Breast epithelium (tissue), 3 donors: ENCODE measurements around the gene TEAD1.

Experiments
- POLR2A ChIP-seq: fragments of 450-650 bp; IDR thresholded peaks from one replicate; pipeline ENCODE4 v1.6.1; 2016; ENCODE audit warnings: antibody characterized with exemption, mild to moderate bottlenecking, moderate library complexity
- POLR2AphosphoS5 ChIP-seq, 3 donors: sonication (generic); formaldehyde crosslinking; IDR thresholded peaks; one replicate each; pipeline ENCODE4 v1.6.1; 2017; ENCODE audit warnings: antibody characterized with exemption in 3 of 3
- TF ChIP-seq, protein P1 (sequence below), 3 donors: fragments of 450-650 bp; IDR thresholded peaks; one replicate each; pipeline ENCODE4 v1.5.1; 2016 to 2017; ENCODE audit warnings: antibody characterized with exemption in 3 of 3, mild to moderate bottlenecking in 3 of 3, moderate library complexity in 3 of 3

DNA sequence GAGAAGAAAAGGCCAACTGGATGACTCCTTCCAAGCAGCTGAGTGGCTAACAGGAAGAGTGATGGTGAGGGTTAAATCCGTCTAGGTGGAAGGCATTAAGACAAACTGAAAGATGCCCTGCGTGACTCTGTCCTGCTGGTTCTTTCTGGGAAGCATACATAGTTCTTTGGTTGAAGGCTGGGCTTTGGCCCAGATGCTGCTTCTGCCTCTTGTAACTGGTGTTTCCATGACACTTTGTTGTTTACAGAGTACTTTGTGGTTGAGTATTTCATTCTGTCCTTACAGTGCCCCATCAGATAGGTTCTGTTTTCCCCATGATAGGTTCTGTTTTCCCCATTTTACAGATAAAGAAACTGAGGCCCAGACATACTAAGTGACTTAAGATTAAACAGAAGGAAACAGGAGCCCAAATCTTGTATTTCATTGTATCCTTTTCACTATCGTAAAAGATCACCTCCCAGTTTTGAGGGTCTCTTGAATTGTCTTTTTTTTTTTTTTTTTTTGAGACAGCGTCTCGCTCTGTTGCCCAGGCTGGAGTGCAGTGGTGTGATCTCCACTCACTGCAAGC is 210.6 kb downstream of the TEAD1 start:
- TF ChIP-seq POLR2AphosphoS5 (IDR thresholded peaks at IDR 0.05): no peak
- TF ChIP-seq, protein P1, sequence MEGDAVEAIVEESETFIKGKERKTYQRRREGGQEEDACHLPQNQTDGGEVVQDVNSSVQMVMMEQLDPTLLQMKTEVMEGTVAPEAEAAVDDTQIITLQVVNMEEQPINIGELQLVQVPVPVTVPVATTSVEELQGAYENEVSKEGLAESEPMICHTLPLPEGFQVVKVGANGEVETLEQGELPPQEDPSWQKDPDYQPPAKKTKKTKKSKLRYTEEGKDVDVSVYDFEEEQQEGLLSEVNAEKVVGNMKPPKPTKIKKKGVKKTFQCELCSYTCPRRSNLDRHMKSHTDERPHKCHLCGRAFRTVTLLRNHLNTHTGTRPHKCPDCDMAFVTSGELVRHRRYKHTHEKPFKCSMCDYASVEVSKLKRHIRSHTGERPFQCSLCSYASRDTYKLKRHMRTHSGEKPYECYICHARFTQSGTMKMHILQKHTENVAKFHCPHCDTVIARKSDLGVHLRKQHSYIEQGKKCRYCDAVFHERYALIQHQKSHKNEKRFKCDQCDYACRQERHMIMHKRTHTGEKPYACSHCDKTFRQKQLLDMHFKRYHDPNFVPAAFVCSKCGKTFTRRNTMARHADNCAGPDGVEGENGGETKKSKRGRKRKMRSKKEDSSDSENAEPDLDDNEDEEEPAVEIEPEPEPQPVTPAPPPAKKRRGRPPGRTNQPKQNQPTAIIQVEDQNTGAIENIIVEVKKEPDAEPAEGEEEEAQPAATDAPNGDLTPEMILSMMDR (IDR thresholded peaks at IDR 0.05): no peak
- TF ChIP-seq POLR2A: no peak
